ENCODE measurements around the gene POLR1D.

The POLR1D gene

DNA sequence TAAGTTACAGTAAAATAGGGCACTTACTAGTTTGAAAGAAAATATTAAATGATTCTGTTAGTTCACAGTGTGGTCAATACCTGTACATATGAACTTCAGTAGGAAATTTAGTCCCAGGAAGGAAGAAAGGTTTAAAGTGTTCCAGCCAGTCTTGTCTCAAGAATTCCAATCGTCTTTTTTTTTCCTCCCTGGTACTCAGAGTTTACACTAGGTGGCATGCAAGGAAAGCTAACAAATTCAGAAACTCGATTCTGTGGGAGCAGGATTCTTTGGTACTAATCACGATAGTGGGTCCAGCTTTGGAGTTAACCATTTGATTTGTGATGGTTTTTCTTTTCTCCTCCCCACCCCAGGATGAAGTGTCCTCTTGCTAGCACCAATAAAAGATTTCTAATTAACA, 43.6 kb downstream of the POLR1D start:
- no peaks in the 10 kb centered on the region for H3K27me3 Mint-ChIP-seq
- H3K36me3 Mint-ChIP-seq (ENCODE audit: low read depth), result peaks cover 38% of the 10 kb centered on the region
- no peak overlapping the region for H3K4me3 Mint-ChIP-seq
- H3K9me3 Mint-ChIP-seq, result no peaks in the 10 kb centered on the region
- H3K4me1 Mint-ChIP-seq (ENCODE audit: low read depth), result no peaks in the 10 kb centered on the region
- no peak for DNase-seq
- no peak overlapping the region for H3K27ac Mint-ChIP-seq

DNA sequence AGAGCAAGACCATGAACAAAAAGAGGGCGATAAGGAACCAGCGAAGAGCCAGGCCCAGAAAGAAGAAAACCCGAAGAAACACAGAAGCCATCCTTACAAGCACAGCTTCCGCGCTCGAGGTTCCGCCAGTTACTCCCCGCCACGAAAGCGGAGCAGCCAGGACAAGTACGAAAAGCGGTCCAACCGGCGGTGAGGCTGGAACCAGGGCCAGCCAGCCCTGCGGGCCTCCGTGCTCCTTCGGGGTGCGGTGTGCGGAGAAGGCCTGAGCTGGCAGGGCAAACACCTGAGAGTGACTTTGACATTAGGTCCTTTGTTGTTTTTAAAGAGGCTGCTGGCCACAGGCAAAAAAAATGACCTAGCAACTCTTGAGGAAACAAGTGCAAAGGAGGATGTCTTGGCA, 44.1 kb downstream of the POLR1D start:
- H3K36me3 Mint-ChIP-seq (ENCODE audit: low read depth), result peaks cover 33% of the 10 kb centered on the region
- H3K4me3 Mint-ChIP-seq, result no peak overlapping the region
- H3K27ac Mint-ChIP-seq, result no peak overlapping the region
- H3K27me3 Mint-ChIP-seq, result no peaks in the 10 kb centered on the region
- DNase-seq, result no peak
- no peaks in the 10 kb centered on the region for H3K9me3 Mint-ChIP-seq
- H3K4me1 Mint-ChIP-seq (ENCODE audit: low read depth), result no peaks in the 10 kb centered on the region

- DNase-seq, result no peak
- Mint-ChIP-seq H3K9me3 (no peaks in the 10 kb centered on the region), H3K4me3 (no peak overlapping the region), H3K4me1 (ENCODE audit: low read depth) (no peaks in the 10 kb centered on the region), H3K27me3 (no peaks in the 10 kb centered on the region), H3K36me3 (ENCODE audit: low read depth) (peaks cover 31% of the 10 kb centered on the region), H3K27ac (peak overlapping the region; percentile 23)
Measured at GRCh38 chr13:27666951-27667350, 45.3 kb downstream of the POLR1D start.

DNA sequence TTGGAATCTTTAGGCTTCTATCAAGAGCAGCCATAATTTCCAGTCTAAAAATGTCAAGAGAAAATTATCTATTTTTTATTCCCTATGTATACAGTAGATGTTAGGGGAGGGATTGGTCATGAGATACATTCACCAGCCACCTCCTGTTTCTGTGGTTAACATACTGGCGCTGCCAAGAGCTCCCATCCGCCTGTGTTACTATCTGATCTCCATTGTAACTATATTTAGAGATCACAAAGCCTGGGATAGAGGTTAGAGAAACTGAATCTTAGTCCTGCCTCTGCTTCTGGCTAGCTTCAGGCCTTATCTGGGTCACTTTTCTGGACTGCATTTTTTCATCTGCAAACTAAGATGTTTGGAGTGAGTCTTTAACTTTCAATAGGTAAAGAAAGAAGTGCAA, 46.3 kb downstream of the POLR1D start:
- Mint-ChIP-seq H3K27ac (no peak overlapping the region), H3K4me3 (no peak overlapping the region), H3K4me1 (ENCODE audit: low read depth) (no peaks in the 10 kb centered on the region), H3K36me3 (ENCODE audit: low read depth) (peaks cover 31% of the 10 kb centered on the region), H3K9me3 (no peaks in the 10 kb centered on the region), H3K27me3 (no peaks in the 10 kb centered on the region)
- DNase-seq, result no peak

- Mint-ChIP-seq H3K27me3 (no peaks in the 10 kb centered on the region), H3K4me1 (ENCODE audit: low read depth) (no peaks in the 10 kb centered on the region), H3K27ac (no peak overlapping the region), H3K9me3 (no peaks in the 10 kb centered on the region), H3K4me3 (no peak overlapping the region), H3K36me3 (ENCODE audit: low read depth) (peaks cover 15% of the 10 kb centered on the region)
- DNase-seq, result no peak
Measured at GRCh38 chr13:27670861-27671260, 49.2 kb downstream of the POLR1D start.

DNA sequence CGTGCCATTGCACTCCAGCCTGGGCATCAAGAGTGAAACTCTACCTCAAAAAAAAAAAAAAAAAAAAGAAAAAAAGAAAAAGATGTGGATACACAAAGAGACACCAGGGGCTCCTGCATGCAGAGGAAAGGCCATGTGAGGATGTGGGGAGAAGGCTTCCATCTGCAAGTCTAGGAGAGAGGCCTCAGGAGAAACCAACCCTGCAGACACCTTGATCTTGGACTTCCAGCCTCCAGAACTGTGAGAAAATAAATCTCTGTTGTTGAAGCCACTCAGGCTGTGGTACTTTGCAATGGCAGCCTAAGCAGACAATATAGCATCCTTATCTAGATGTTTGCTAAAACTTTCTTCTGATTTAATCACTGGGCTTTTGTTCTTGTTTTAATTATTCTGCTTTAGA, 50.3 kb downstream of the POLR1D start:
- H3K9me3 Mint-ChIP-seq, result no peaks in the 10 kb centered on the region

More for the DNA sequence above, 50.3 kb downstream of the POLR1D start:
- no peak for DNase-seq
- Mint-ChIP-seq H3K4me3 (no peak overlapping the region), H3K27ac (no peak overlapping the region), H3K36me3 (ENCODE audit: low read depth) (peaks cover 6% of the 10 kb centered on the region), H3K4me1 (ENCODE audit: low read depth) (no peaks in the 10 kb centered on the region), H3K27me3 (no peaks in the 10 kb centered on the region)
